ENCODE results near the gene CLCA1. TPM values are rescaled to one million over a fixed set of nuclear protein-coding genes. Genes with fewer than 3 reads are reported as not detected.

The CLCA1 gene
- total and polyA plus RNA-seq, 2 experiments from 2014 or later: not detected

GRCh38 chr1:86491171-86491950 lies 22.6 kb downstream of the CLCA1 start (continued):
- TF ChIP-seq REST (IDR thresholded peaks at IDR 0.05; ENCODE audit: unreplicated experiment) (no peak), CREB1 (CRISPR knock-in tag; IDR thresholded peaks at IDR 0.05; ENCODE audit: low read depth) (no peak), EZH2 (IDR thresholded peaks at IDR 0.05; ENCODE audit: low read depth, unreplicated experiment) (no peak), JUNB (IDR thresholded peaks at IDR 0.05; ENCODE audit: unreplicated experiment) (no peak), ETS1 (IDR thresholded peaks at IDR 0.05) (no peak)

GRCh38 chr1:86498281-86498680 lies 29.6 kb downstream of the CLCA1 start:
- Histone ChIP-seq H3K27ac (ENCODE audit: low read depth) (no peak overlapping the region), H3K79me2 (replicated peaks; ENCODE audit: insufficient read depth) (no peaks in the 10 kb centered on the region), H3F3A (replicated peaks; ENCODE audit: low read depth) (peaks cover 3% of the 10 kb centered on the region; the same call in 1 of the 2 replicates), H3K36me3 (ENCODE audit: insufficient read depth) (no peaks in the 10 kb centered on the region), H3K27me3 (ENCODE audit: insufficient read depth) (no peaks in the 10 kb centered on the region), H4K20me1 (replicated peaks; ENCODE audit: insufficient read depth) (no peaks in the 10 kb centered on the region), H3K4me2 (no peak overlapping the region), H3K4me3 (no peak overlapping the region), H2AFZ (no peak overlapping the region), H3K9me2 (ENCODE audit: insufficient read depth) (no peaks in the 10 kb centered on the region), H3K4me1 (ENCODE audit: insufficient read depth) (no peaks in the 10 kb centered on the region)
- Mint-ChIP-seq H3K4me3 (no peak overlapping the region), H3K27me3 (ENCODE audit: insufficient read depth, low read depth, poor library complexity) (no peaks in the 10 kb centered on the region), H3K36me3 (ENCODE audit: low read depth) (no peaks in the 10 kb centered on the region), H3K9me3 (peaks cover 8% of the 10 kb centered on the region), H3K4me1 (peaks cover 10% of the 10 kb centered on the region), H3K27ac (no peak overlapping the region)
- DNase-seq (ENCODE audit: low spot score): no peak
- ATAC-seq: no peak
- TF ChIP-seq ZNF331 (CRISPR knock-in tag; IDR thresholded peaks at IDR 0.05; ENCODE audit: low read depth) (no peak), JUNB (IDR thresholded peaks at IDR 0.05; ENCODE audit: unreplicated experiment) (no peak), ZNF114 (CRISPR knock-in tag; IDR thresholded peaks at IDR 0.05) (no peak), REST (IDR thresholded peaks at IDR 0.05; ENCODE audit: unreplicated experiment) (no peak), NANOG (IDR thresholded peaks at IDR 0.05; ENCODE audit: borderline replicate concordance) (no peak), EZH2 (IDR thresholded peaks at IDR 0.05; ENCODE audit: low read depth, unreplicated experiment) (no peak), STAT1 (IDR thresholded peaks at IDR 0.05; ENCODE audit: unreplicated experiment) (no peak)
